Psoas muscle (tissue), 8 donors: ENCODE measurements around the gene ARL8A. TPM values are rescaled to one million over a fixed set of nuclear protein-coding genes. Genes with fewer than 3 reads are reported as not detected.
A peak's percentile ranks its signal among the peaks of the same experiment; 100 is the strongest.

Source experiments
- ATAC-seq, 4 donors: fragments of 200-7000 bp; cut with Tn5 transposase; one replicate each; pipeline ENCODE4 v1.9.1; 2020; ENCODE audit warnings: moderate library complexity in 3 of 4, mild to moderate bottlenecking in 2 of 4
- DNase-seq, 2 donors: peaks; one replicate each; pipeline ENCODE4 v3.0.0-alpha.2; 2020
- H3K27ac ChIP-seq: fragments of 200-600 bp; one replicate; pipeline ENCODE4 v1.8.0; 2022
- H3K27me3 ChIP-seq, 3 donors: fragments of 200-600 bp in 1 of 3; one replicate each; pipeline versions ENCODE4 v1.6.1 to v1.8.0; 2013 to 2022; ENCODE audit warnings: low read length in 2 of 3, mild to moderate bottlenecking in 2 of 3, moderate library complexity in 1 of 3; ENCODE audit not compliant: insufficient read depth in 3 of 3
- H3K36me3 ChIP-seq, 2 donors: fragments of 200-600 bp in 1 of 2; one replicate each; pipeline versions ENCODE4 v1.6.1 to v1.8.0; 2013 to 2022; ENCODE audit warnings: low read depth in 1 of 2, mild to moderate bottlenecking in 1 of 2, moderate library complexity in 1 of 2; ENCODE audit not compliant: insufficient read depth in 1 of 2
- H3K4me1 ChIP-seq: fragments of 200-600 bp; one replicate; pipeline ENCODE4 v1.8.0; 2022
- H3K4me3 ChIP-seq: fragments of 200-600 bp; one replicate; pipeline ENCODE4 v1.8.0; 2022; ENCODE audit warnings: mild to moderate bottlenecking
- H3K9me3 ChIP-seq: fragments of 200-600 bp; one replicate; pipeline ENCODE4 v1.8.0; 2022
- WGBS, 3 donors: extraction: QIAGEN DNeasy Blood & Tissue Kit; methylation state at CpG; one replicate each; pipeline versions ENCODE4 v1.1.6 to v1.1.7; 2013; 5-methylcytosine and 5-hydroxymethylcytosine counted together
- intact Hi-C, 2 donors: fragments of 100-400 bp; cut with DNase I; formaldehyde crosslinking; loops; one replicate each; pipeline versions ENCODE4 v1.11.0 to v1.14.2; 2022
- polyA plus RNA-seq, 3 donors: library from polyadenylated mRNA; stranded (reverse); fragments of 200-250 nt; gene quantifications; one replicate each; pipeline ENCODE4 v1.2.3, GENCODE V29; 2013
- total RNA-seq, 4 donors: library from RNA; stranded (reverse); fragmentation: NEBNext Ultra II Directional in 2 of 4; extraction: Animal tissue kit (Norgen Biotek cat#: 25700) in 2 of 4; gene quantifications; one replicate each; pipeline versions ENCODE4 v1.2.1 to v1.2.4, GENCODE V29; 2021 to 2023
- TF ChIP-seq, protein P1 (sequence below): fragments of 200-600 bp; IDR thresholded peaks from one replicate; pipeline ENCODE4 v1.8.0; 2022; ENCODE audit warnings: antibody characterized with exemption
- donor health status: healthy with polysubstance abuse.
- donor health status: DM: no; HTN: no; CAD: no; lungs with moderate emphysema.
- donor health status: Bipolar disorder and iron deficiency.
- donor health status: healthy.
- donor health status: DM: yes; HTN: yes; CAD: no.
- donor health status: DM: no; HTN: no; CAD: no.
- donor health status: DM: no; HTN: no; CAD: no.
- donor health status: DM: yes; HTN: yes; CAD: no.

ARL8A gene
- total and polyA plus RNA-seq, 7 donors, result 26.6 to 70.6 (median 53.1) TPM

DNA sequence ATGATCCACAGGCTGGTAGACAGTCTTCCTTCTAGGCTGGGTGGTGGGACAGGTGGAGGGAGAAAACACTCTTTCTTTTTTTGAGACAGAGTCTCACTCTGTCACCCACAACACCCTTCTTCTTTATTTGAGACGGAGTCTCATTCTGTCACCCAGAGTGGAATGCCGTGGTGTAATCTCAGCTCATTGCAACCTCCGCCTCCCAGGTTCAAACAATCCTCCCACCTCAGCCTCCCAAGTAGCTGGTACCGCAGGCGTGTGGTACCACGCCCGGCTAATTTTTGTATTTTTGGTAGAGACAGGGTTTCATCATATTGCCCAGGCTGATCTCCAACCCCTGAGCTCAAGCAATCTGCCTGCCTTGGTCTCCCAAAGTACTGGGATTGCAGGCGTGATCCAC is 18.9 kb downstream of the ARL8A start:
- ATAC-seq (no peak), DNase-seq (no peak)
- Histone ChIP-seq H3K27me3 (no peaks in the 10 kb centered on the region), H3K4me1 (no peaks in the 10 kb centered on the region), H3K36me3 (no peaks in the 10 kb centered on the region), H3K4me3 (no peak overlapping the region), H3K27ac (no peak overlapping the region), H3K9me3 (no peaks in the 10 kb centered on the region)
- intact Hi-C loops, result no loop called here
- 92 to 94% (median 94%) methylated on average over 8 of the region's 8 CpGs for WGBS, 3 donors
- TF ChIP-seq, protein P1, sequence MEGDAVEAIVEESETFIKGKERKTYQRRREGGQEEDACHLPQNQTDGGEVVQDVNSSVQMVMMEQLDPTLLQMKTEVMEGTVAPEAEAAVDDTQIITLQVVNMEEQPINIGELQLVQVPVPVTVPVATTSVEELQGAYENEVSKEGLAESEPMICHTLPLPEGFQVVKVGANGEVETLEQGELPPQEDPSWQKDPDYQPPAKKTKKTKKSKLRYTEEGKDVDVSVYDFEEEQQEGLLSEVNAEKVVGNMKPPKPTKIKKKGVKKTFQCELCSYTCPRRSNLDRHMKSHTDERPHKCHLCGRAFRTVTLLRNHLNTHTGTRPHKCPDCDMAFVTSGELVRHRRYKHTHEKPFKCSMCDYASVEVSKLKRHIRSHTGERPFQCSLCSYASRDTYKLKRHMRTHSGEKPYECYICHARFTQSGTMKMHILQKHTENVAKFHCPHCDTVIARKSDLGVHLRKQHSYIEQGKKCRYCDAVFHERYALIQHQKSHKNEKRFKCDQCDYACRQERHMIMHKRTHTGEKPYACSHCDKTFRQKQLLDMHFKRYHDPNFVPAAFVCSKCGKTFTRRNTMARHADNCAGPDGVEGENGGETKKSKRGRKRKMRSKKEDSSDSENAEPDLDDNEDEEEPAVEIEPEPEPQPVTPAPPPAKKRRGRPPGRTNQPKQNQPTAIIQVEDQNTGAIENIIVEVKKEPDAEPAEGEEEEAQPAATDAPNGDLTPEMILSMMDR, result no peak

DNA sequence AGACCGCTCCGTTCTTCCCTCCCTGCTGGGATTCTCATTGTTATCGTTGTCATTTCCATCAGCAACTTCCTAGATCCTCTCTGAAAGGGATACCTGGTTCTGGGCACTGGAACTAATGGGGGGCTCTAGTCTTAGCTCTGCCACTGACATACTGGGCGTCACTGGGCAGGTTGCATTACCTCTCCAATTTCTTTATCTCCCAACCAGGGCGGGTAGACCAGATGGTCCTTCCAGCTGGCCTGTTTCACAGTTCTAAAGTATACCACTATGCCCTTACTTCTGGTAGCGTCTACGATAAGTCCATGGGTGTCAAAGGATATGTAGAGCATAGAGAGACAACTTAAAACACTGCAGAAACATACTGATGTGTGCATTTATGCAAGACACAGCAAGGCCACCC is 20.4 kb downstream of the ARL8A start:
- no peaks in the 10 kb centered on the region for H3K27me3 ChIP-seq
- ATAC-seq, result no peak

DNA sequence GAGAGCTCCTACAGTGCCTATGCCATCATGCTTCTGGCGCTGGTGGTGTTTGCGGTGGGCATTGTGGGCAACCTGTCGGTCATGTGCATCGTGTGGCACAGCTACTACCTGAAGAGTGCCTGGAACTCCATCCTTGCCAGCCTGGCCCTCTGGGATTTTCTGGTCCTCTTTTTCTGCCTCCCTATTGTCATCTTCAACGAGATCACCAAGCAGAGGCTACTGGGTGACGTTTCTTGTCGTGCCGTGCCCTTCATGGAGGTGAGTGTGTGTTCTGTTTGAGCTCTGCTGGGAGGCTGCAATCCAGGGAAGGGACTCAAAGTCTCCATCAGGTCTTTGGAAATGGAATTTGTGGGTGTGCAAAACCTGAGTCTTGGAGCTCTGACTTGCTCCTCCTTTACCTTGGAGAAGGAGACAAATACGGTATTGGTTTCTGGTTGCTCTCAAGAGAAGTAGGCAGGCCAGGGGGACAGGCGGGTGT is 21.2 kb downstream of the ARL8A start:
- TF ChIP-seq, protein P1, result no peak
- intact Hi-C loops, result loop anchor here in 1 of 2 donors (5.0 kb wide), 1 partner anchor 116 kb away; no protein-coding TSS in a partner anchor
- no peak overlapping the region for H3K27ac ChIP-seq
- 88 to 92% (median 90%) methylated on average over 10 of the region's 10 CpGs for whole genome bisulfite sequencing, 3 donors
- no peaks in the 10 kb centered on the region for H3K36me3 ChIP-seq
- ATAC-seq, result no peak
- no peak overlapping the region for H3K4me3 ChIP-seq
- no peaks in the 10 kb centered on the region for H3K4me1 ChIP-seq
- no peaks in the 10 kb centered on the region for H3K27me3 ChIP-seq
- DNase-seq, result no peak
- H3K9me3 ChIP-seq, result no peaks in the 10 kb centered on the region

More for the DNA sequence above, 20.4 kb downstream of the ARL8A start:
- H3K36me3 ChIP-seq, result no peaks in the 10 kb centered on the region
- intact Hi-C loops, result loop anchor here in 1 of 2 donors (5.0 kb wide), 1 partner anchor 117 kb away; no protein-coding TSS in a partner anchor
- WGBS, 3 donors, result 83 to 84% (median 83%) methylated on average over 7 of the region's 7 CpGs
- no peaks in the 10 kb centered on the region for H3K9me3 ChIP-seq
- no peaks in the 10 kb centered on the region for H3K4me1 ChIP-seq
- TF ChIP-seq, protein P1, result no peak
- H3K4me3 ChIP-seq, result no peak overlapping the region
- no peak overlapping the region for H3K27ac ChIP-seq
- no peak for DNase-seq

DNA sequence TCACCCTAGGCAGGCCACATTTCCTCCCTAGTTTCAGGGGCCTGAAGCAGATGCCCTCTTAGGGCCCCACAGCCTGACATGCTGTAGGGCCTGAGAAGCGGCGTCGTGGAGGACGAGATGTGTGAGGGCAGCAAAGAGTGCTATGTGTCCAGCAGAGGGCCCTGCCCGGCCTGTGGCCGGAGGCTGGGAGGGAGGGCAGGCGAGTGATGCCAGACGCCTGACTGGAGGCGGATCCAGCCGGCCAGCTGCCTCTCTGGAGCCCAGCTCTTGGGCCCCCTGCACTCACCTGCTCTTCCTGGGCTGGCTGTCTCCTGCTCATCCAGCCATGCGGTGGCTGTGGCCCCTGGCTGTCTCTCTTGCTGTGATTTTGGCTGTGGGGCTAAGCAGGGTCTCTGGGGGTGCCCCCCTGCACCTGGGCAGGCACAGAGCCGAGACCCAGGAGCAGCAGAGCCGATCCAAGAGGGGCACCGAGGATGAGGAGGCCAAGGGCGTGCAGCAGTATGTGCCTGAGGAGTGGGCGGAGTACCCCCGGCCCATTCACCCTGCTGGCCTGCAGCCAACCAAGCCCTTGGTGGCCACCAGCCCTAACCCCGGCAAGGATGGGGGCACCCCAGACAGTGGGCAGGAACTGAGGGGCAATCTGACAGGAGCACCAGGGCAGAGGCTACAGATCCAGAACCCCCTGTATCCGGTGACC is 21.8 kb downstream of the ARL8A start, which contains the start of gene GPR37L1:
Gene GPR37L1, plus strand, starts transcription at position 279 of the 697 bp plus-strand sequence. Its CDS starts 47 bp downstream, at position 326.
- TF ChIP-seq, protein P1, result peak; percentile 35
- H3K27me3 ChIP-seq, result no peaks in the 10 kb centered on the region
- no peak within 1 kb of the TSS for H3K27ac ChIP-seq
- DNase-seq (peak; percentile 50 to 71), ATAC-seq (peak; percentile 69 to 79 (median 78))
- intact Hi-C loops, result loop anchor here in 1 of 2 donors (5.0 kb wide), 1 partner anchor 115 kb away; no protein-coding TSS in a partner anchor
- no peak within 1 kb of the TSS for H3K4me3 ChIP-seq
- H3K4me1 ChIP-seq, result no peaks in the 10 kb centered on the region
- WGBS, 3 donors, result 30 to 36% (median 34%) methylated on average over 15 to 19 of the region's 19 CpGs
- H3K9me3 ChIP-seq, result no peaks in the 10 kb centered on the region
- H3K36me3 ChIP-seq, result no peaks in the 10 kb centered on the region
